ENCODE results near the gene RASGEF1C.
"Not testable (repeated sequence)": the region's sequence is repeated elsewhere in the genome, so short reads cannot be mapped to it uniquely, and the experiment has no call there.

The RASGEF1C gene

GRCh38 chr5:180210961-180211760 lies 2.1 kb upstream of the RASGEF1C start:
- Histone ChIP-seq H3K4me3 (ENCODE audit: low read depth, low read length) (no peak overlapping the region), H3K9ac (ENCODE audit: low read length) (no peak overlapping the region), H3K27me3 (ENCODE audit: control insufficient read depth, insufficient read depth, low read length) (peaks cover 43% of the 10 kb centered on the region), H3K27ac (ENCODE audit: low read depth, low read length) (no peak overlapping the region), H3K36me3 (ENCODE audit: control insufficient read depth, insufficient read depth, low read length) (no peaks in the 10 kb centered on the region), H3K4me1 (ENCODE audit: control insufficient read depth, insufficient read depth, low read length) (peaks cover 7% of the 10 kb centered on the region), H3K9me3 (ENCODE audit: control insufficient read depth, insufficient read depth, low read depth, low read length) (no peaks in the 10 kb centered on the region)

GRCh38 chr5:180210077-180210476 lies 1.1 kb upstream of the RASGEF1C start:
- H3K27ac ChIP-seq (ENCODE audit: low read depth, low read length); H3K36me3 ChIP-seq (ENCODE audit: control insufficient read depth, insufficient read depth, low read length); H3K9me3 ChIP-seq (ENCODE audit: control insufficient read depth, insufficient read depth, low read depth, low read length); H3K4me3 ChIP-seq (ENCODE audit: low read depth, low read length); H3K9ac ChIP-seq (ENCODE audit: low read length); H3K4me1 ChIP-seq (ENCODE audit: control insufficient read depth, insufficient read depth, low read length): not testable (repeated sequence)
- peaks cover 43% of the 10 kb centered on the region for H3K27me3 ChIP-seq (ENCODE audit: control insufficient read depth, insufficient read depth, low read length)

GRCh38 chr5:180208435-180209081 lies 453 bp downstream of the RASGEF1C start:
- H3K27me3 ChIP-seq (ENCODE audit: control insufficient read depth, insufficient read depth, low read length), result peaks cover 43% of the 10 kb centered on the region
- peak overlapping the region; percentile 50 for H3K4me3 ChIP-seq (ENCODE audit: low read depth, low read length)
- no peak overlapping the region for H3K27ac ChIP-seq (ENCODE audit: low read depth, low read length)
- peaks cover 7% of the 10 kb centered on the region for H3K4me1 ChIP-seq (ENCODE audit: control insufficient read depth, insufficient read depth, low read length)
- H3K9me3 ChIP-seq (ENCODE audit: control insufficient read depth, insufficient read depth, low read depth, low read length), result no peaks in the 10 kb centered on the region
- no peaks in the 10 kb centered on the region for H3K36me3 ChIP-seq (ENCODE audit: control insufficient read depth, insufficient read depth, low read length)
- H3K9ac ChIP-seq (ENCODE audit: low read length), result no peak overlapping the region

- Histone ChIP-seq H3K9ac (ENCODE audit: low read length) (no peak overlapping the region), H3K4me3 (ENCODE audit: low read depth, low read length) (peak overlapping the region; percentile 50), H3K9me3 (ENCODE audit: control insufficient read depth, insufficient read depth, low read depth, low read length) (no peaks in the 10 kb centered on the region), H3K27me3 (ENCODE audit: control insufficient read depth, insufficient read depth, low read length) (peaks cover 43% of the 10 kb centered on the region), H3K36me3 (ENCODE audit: control insufficient read depth, insufficient read depth, low read length) (no peaks in the 10 kb centered on the region), H3K4me1 (ENCODE audit: control insufficient read depth, insufficient read depth, low read length) (peaks cover 7% of the 10 kb centered on the region), H3K27ac (ENCODE audit: low read depth, low read length) (no peak overlapping the region)
Measured at GRCh38 chr5:180208038-180208434, 975 bp downstream of the RASGEF1C start.

- H3K9ac ChIP-seq (ENCODE audit: low read length), result no peak overlapping the region
- peak overlapping the region; percentile 50 for H3K4me3 ChIP-seq (ENCODE audit: low read depth, low read length)
- H3K36me3 ChIP-seq (ENCODE audit: control insufficient read depth, insufficient read depth, low read length), result no peaks in the 10 kb centered on the region
- peaks cover 7% of the 10 kb centered on the region for H3K4me1 ChIP-seq (ENCODE audit: control insufficient read depth, insufficient read depth, low read length)
- peaks cover 43% of the 10 kb centered on the region for H3K27me3 ChIP-seq (ENCODE audit: control insufficient read depth, insufficient read depth, low read length)
- no peaks in the 10 kb centered on the region for H3K9me3 ChIP-seq (ENCODE audit: control insufficient read depth, insufficient read depth, low read depth, low read length)
- H3K27ac ChIP-seq (ENCODE audit: low read depth, low read length), result no peak overlapping the region
Measured at GRCh38 chr5:180207593-180207992, 1.4 kb downstream of the RASGEF1C start.

- no peak overlapping the region; the same call in 1 of the 2 replicates for H3K4me3 ChIP-seq (ENCODE audit: low read depth, low read length)
- no peak overlapping the region for H3K9ac ChIP-seq (ENCODE audit: low read length)
- no peaks in the 10 kb centered on the region for H3K9me3 ChIP-seq (ENCODE audit: control insufficient read depth, insufficient read depth, low read depth, low read length)
- no peak overlapping the region for H3K27ac ChIP-seq (ENCODE audit: low read depth, low read length)
- H3K27me3 ChIP-seq (ENCODE audit: control insufficient read depth, insufficient read depth, low read length), result peaks cover 43% of the 10 kb centered on the region
- H3K4me1 ChIP-seq (ENCODE audit: control insufficient read depth, insufficient read depth, low read length), result peaks cover 7% of the 10 kb centered on the region
- H3K36me3 ChIP-seq (ENCODE audit: control insufficient read depth, insufficient read depth, low read length), result no peaks in the 10 kb centered on the region
Measured at GRCh38 chr5:180206993-180207392, 2.0 kb downstream of the RASGEF1C start.

GRCh38 chr5:180205916-180206315 lies 3.1 kb downstream of the RASGEF1C start:
- Histone ChIP-seq H3K36me3 (ENCODE audit: control insufficient read depth, insufficient read depth, low read length) (no peaks in the 10 kb centered on the region), H3K9ac (ENCODE audit: low read length) (no peak overlapping the region), H3K27ac (ENCODE audit: low read depth, low read length) (no peak overlapping the region), H3K9me3 (ENCODE audit: control insufficient read depth, insufficient read depth, low read depth, low read length) (no peaks in the 10 kb centered on the region), H3K4me3 (ENCODE audit: low read depth, low read length) (no peak overlapping the region), H3K27me3 (ENCODE audit: control insufficient read depth, insufficient read depth, low read length) (peaks cover 39% of the 10 kb centered on the region), H3K4me1 (ENCODE audit: control insufficient read depth, insufficient read depth, low read length) (peaks cover 7% of the 10 kb centered on the region)

- Histone ChIP-seq H3K9ac (ENCODE audit: low read length) (no peak overlapping the region), H3K27ac (ENCODE audit: low read depth, low read length) (no peak overlapping the region), H3K27me3 (ENCODE audit: control insufficient read depth, insufficient read depth, low read length) (peaks cover 24% of the 10 kb centered on the region), H3K4me3 (ENCODE audit: low read depth, low read length) (no peak overlapping the region), H3K4me1 (ENCODE audit: control insufficient read depth, insufficient read depth, low read length) (peaks cover 7% of the 10 kb centered on the region), H3K9me3 (ENCODE audit: control insufficient read depth, insufficient read depth, low read depth, low read length) (no peaks in the 10 kb centered on the region), H3K36me3 (ENCODE audit: control insufficient read depth, insufficient read depth, low read length) (no peaks in the 10 kb centered on the region)
Measured at GRCh38 chr5:180204276-180204819, 4.7 kb downstream of the RASGEF1C start.

GRCh38 chr5:180202939-180203573 lies 6.0 kb downstream of the RASGEF1C start:
- H3K9ac ChIP-seq (ENCODE audit: low read length), result no peak overlapping the region
- peaks cover 2% of the 10 kb centered on the region; the same call in 1 of the 2 replicates for H3K4me1 ChIP-seq (ENCODE audit: control insufficient read depth, insufficient read depth, low read length)
- H3K27me3 ChIP-seq (ENCODE audit: control insufficient read depth, insufficient read depth, low read length), result peaks cover 17% of the 10 kb centered on the region
- no peaks in the 10 kb centered on the region for H3K36me3 ChIP-seq (ENCODE audit: control insufficient read depth, insufficient read depth, low read length)
- H3K27ac ChIP-seq (ENCODE audit: low read depth, low read length), result no peak overlapping the region
- no peaks in the 10 kb centered on the region for H3K9me3 ChIP-seq (ENCODE audit: control insufficient read depth, insufficient read depth, low read depth, low read length)
- H3K4me3 ChIP-seq (ENCODE audit: low read depth, low read length), result no peak overlapping the region

GRCh38 chr5:180201051-180201987 lies 7.7 kb downstream of the RASGEF1C start:
- Histone ChIP-seq H3K4me1 (ENCODE audit: control insufficient read depth, insufficient read depth, low read length) (no peaks in the 10 kb centered on the region), H3K36me3 (ENCODE audit: control insufficient read depth, insufficient read depth, low read length) (no peaks in the 10 kb centered on the region), H3K9me3 (ENCODE audit: control insufficient read depth, insufficient read depth, low read depth, low read length) (no peaks in the 10 kb centered on the region), H3K27me3 (ENCODE audit: control insufficient read depth, insufficient read depth, low read length) (no peaks in the 10 kb centered on the region), H3K27ac (ENCODE audit: low read depth, low read length) (no peak overlapping the region), H3K4me3 (ENCODE audit: low read depth, low read length) (no peak overlapping the region), H3K9ac (ENCODE audit: low read length) (no peak overlapping the region)
